HCT116 (cell line): ENCODE results near the gene PRR7. TPM values are rescaled to one million over a fixed set of nuclear protein-coding genes. Genes with fewer than 3 reads are reported as not detected.
A peak's percentile ranks its signal among the peaks of the same experiment; 100 is the strongest.

Source experiments
- ATAC-seq: fragments of 200-7000 bp; cut with Tn5 transposase; 2 replicates; pipeline ENCODE4 v1.9.1; 2020; ENCODE audit warnings: mild to moderate bottlenecking, moderate library complexity
- BruUV-seq: library from RNA; stranded (reverse); fragments of 400-500 nt; replicated peaks from 2 replicates; lab custom pipeline; 2021; lab: Mats Ljungman, UMichigan
- CTCF ChIA-PET: fragments of 300-600 bp; sonication (Branson Sonifier 250); formaldehyde crosslinking; loops from one replicate; lab custom pipeline; 2021; ENCODE audit warnings: antibody characterized with exemption; lab: Charles Lee
- POLR2A ChIA-PET: fragments of 300-600, 350-600 bp; sonication (Branson Sonifier 250); formaldehyde crosslinking; loops from one replicate; lab custom pipeline; 2021; ENCODE audit warnings: antibody characterized with exemption; lab: Charles Lee
- RAD21 ChIA-PET, 2 experiments: fragments of 300-600 bp; sonication (Branson Sonifier 250); formaldehyde crosslinking; loops; one replicate each; lab custom pipeline; 2023; ENCODE audit warnings: low total read pairs in 2 of 2; ENCODE audit not compliant: uncharacterized antibody in 2 of 2, unreplicated experiment in 2 of 2, low non-redundant PET in 1 of 2; lab: Charles Lee
- DNase-seq: peaks from one replicate; pipeline ENCODE4 v3.0.0-alpha.2; 2010; ENCODE audit warnings: low read depth, low spot score
- H2AFZ ChIP-seq: fragments of 200-600 bp; shearing (Covaris generic), sonication (generic); 2 replicates; pipeline ENCODE4 v1.6.1; 2017; ENCODE audit warnings: low read depth, mixed run types, mixed read lengths, antibody characterized with exemption, low read length; ENCODE audit not compliant: poor library complexity, severe bottlenecking
- H3K27ac ChIP-seq: 2 replicates; pipeline ENCODE4 v1.5.1; 2012; ENCODE audit warnings: low read depth, low read length
- H3K27me3 ChIP-seq: fragments of 200-600 bp; sonication (generic); 2 replicates; pipeline ENCODE4 v1.6.1; 2016; ENCODE audit warnings: mixed run types, low read length, mixed read lengths; ENCODE audit not compliant: insufficient read depth
- H3K36me3 ChIP-seq, 2 experiments: fragments of 200-500 bp in 1 of 2; fragments of 200-600 bp in 1 of 2; sonication (Bioruptor generic) in 1 of 2; sonication (generic) in 1 of 2; 2 replicates each; pipeline versions ENCODE4 v1.5.1 to v1.6.1; 2014 to 2016; ENCODE audit warnings: low read length in 2 of 2, inconsistent platforms in 1 of 2, mixed read lengths in 1 of 2, mixed run types in 1 of 2; ENCODE audit not compliant: insufficient read depth in 2 of 2, control insufficient read depth in 1 of 2
- H3K4me1 ChIP-seq, 2 experiments: fragments of 200-600 bp in 1 of 2; sonication (generic) in 1 of 2; 2 replicates each; pipeline versions ENCODE4 v1.5.1 to v1.6.1; 2012 to 2017; ENCODE audit warnings: low read length in 2 of 2, inconsistent platforms in 1 of 2, mild to moderate bottlenecking in 1 of 2, mixed read lengths in 1 of 2, mixed run types in 1 of 2, moderate library complexity in 1 of 2; ENCODE audit not compliant: insufficient read depth in 2 of 2, control insufficient read depth in 1 of 2
- H3K4me2 ChIP-seq: fragments of 200-600 bp; sonication (generic); 2 replicates; pipeline ENCODE4 v1.6.1; 2017; ENCODE audit warnings: mixed run types, low read length, mixed read lengths
- H3K4me3 ChIP-seq, 2 experiments: fragments of 200-600 bp in 1 of 2; sonication (generic) in 1 of 2; replicated peaks in 1 of 2; 2 replicates each; pipeline ENCODE4 v1.5.1; 2011 to 2016; ENCODE audit warnings: low read length in 2 of 2, control low read depth in 1 of 2, low read depth in 1 of 2, mild to moderate bottlenecking in 1 of 2, mixed read lengths in 1 of 2, mixed run types in 1 of 2
- H3K79me2 ChIP-seq: fragments of 200-600 bp; sonication (generic); 2 replicates; pipeline ENCODE4 v1.6.1; 2017; ENCODE audit warnings: mild to moderate bottlenecking, mixed run types, low read length, moderate library complexity, mixed read lengths; ENCODE audit not compliant: insufficient read depth
- H3K9ac ChIP-seq: fragments of 200-600 bp; sonication (generic); 2 replicates; pipeline ENCODE4 v1.6.1; 2016; ENCODE audit warnings: low read length, mixed read lengths
- H3K9me2 ChIP-seq: fragments of 200-600 bp; sonication (generic), shearing (Covaris generic); 2 replicates; pipeline ENCODE4 v1.6.1; 2017; ENCODE audit warnings: mixed run types, mild to moderate bottlenecking, moderate library complexity; ENCODE audit not compliant: insufficient read depth
- H3K9me3 ChIP-seq, 2 experiments: fragments of 200-500 bp in 1 of 2; fragments of 200-600 bp in 1 of 2; sonication (Bioruptor generic) in 1 of 2; sonication (generic) in 1 of 2; 2 replicates each; pipeline ENCODE4 v1.6.1; 2014 to 2017; ENCODE audit warnings: low read length in 2 of 2, mixed read lengths in 2 of 2, inconsistent platforms in 1 of 2, low read depth in 1 of 2, mild to moderate bottlenecking in 1 of 2, mixed run types in 1 of 2, moderate library complexity in 1 of 2; ENCODE audit not compliant: control insufficient read depth in 1 of 2, insufficient read depth in 1 of 2
- H4K20me1 ChIP-seq: fragments of 200-600 bp; sonication (generic), shearing (Covaris generic); 2 replicates; pipeline ENCODE4 v1.6.1; 2017; ENCODE audit warnings: mixed run types, mild to moderate bottlenecking, moderate library complexity; ENCODE audit not compliant: insufficient read depth
- CTCF ChIP-seq, 3 experiments: fragments of 200-600 bp in 1 of 3; sonication (generic) in 1 of 3; IDR thresholded peaks in 2 of 3; conservative IDR thresholded peaks in 1 of 3; 2 replicates each; pipeline ENCODE4 v1.5.1; 2012 to 2017; ENCODE audit warnings: low read depth in 2 of 3, low read length in 2 of 3, antibody characterized with exemption in 1 of 3, borderline replicate concordance in 1 of 3, control low read depth in 1 of 3, mild to moderate bottlenecking in 1 of 3, mixed read lengths in 1 of 3, mixed run types in 1 of 3, moderate library complexity in 1 of 3; ENCODE audit not compliant: insufficient read depth in 1 of 3
- POLR2AphosphoS5 ChIP-seq: IDR thresholded peaks from 2 replicates; pipeline ENCODE4 v1.6.1; 2011; ENCODE audit warnings: mild to moderate bottlenecking, low read depth, low read length, moderate library complexity
- intact Hi-C: fragments of 100-400 bp; cut with micrococcal nuclease; formaldehyde crosslinking; loops from 2 replicates; pipeline ENCODE4 v1.10.0; 2022
- total RNA-seq: library from RNA; stranded (reverse); gene quantifications from one replicate; pipeline ENCODE4 v1.2.1, GENCODE V29; 2021; ENCODE audit not compliant: unreplicated experiment

The PRR7 gene
- total RNA-seq, 1 experiment from 2014 or later = 39.9 TPM

GRCh38 chr5:177442066-177442826 is 4.4 kb upstream of the PRR7 start:
- Histone ChIP-seq H3K27ac (peak overlapping the region; percentile 40; the same call in 1 of the 2 replicates), H3K36me3 (peaks cover 3 to 24% of the 10 kb centered on the region in 2 experiments; a peak in 3 of 4 replicates), H3K4me1 (peaks cover 0 to 33% of the 10 kb centered on the region in 2 experiments; a peak in 2 of 4 replicates), H3K79me2 (peaks cover 38% of the 10 kb centered on the region; the same call in 1 of the 2 replicates), H3K4me3 (no peak overlapping the region), H3K9ac (no peak overlapping the region), H3K27me3 (no peaks in the 10 kb centered on the region), H4K20me1 (peaks cover 3% of the 10 kb centered on the region; the same call in 1 of the 2 replicates), H3K9me2 (no peaks in the 10 kb centered on the region), H3K4me2 (no peak overlapping the region), H2AFZ (no peak overlapping the region), H3K9me3 (no peaks in the 10 kb centered on the region)
- ChIA-PET POLR2A (no interaction called here), RAD21 (no interaction called here), CTCF (no interaction called here)
- DNase-seq (no peak), ATAC-seq (0 out of 2 replicates have a peak, but pooled peaks have one; percentile 1)
- TF ChIP-seq CTCF (IDR thresholded peaks at IDR 0.05 in 2 of 3, conservative IDR thresholded peaks at IDR 0.05 in 1 of 3; ENCODE audit: borderline replicate concordance in 1 of 3, insufficient read depth in 1 of 3, low read depth in 2 of 3, low read length in 2 of 3) (no peak), POLR2AphosphoS5 (peak; percentile 18)
- intact Hi-C loops = no loop called here
- no TSS peak for BruUV-seq
